ENCODE results near the gene RNF112. TPM values are rescaled to one million over a fixed set of nuclear protein-coding genes. Genes with fewer than 3 reads are reported as not detected.

Gene RNF112
- total RNA-seq, 1 experiment from 2014 or later, result 0.81 TPM

DNA sequence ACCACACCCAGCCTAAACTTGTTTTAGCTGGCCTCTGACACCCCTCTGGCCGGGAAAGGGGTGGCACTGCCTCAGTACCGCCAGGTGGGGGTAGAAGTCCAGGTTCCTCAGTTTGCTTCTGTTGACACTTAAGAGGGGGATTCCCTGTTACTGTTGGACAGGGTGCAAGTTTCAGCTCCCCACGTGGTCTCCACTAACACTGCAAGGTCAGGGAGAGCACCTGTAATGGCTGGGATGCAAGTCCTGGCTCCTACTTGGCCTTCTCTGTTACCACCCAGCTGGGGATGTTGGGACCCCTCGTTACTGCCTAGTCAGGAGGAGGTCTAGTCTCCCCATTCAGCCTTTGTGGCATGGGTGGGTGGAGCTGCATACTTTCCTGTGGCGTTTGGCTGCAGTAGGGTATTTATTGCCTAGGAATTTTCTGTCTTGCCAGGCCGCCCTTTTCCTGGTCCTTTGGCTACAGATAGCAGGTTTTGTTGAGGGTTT is 13.4 kb upstream of the RNF112 start:
- no peak overlapping the region for H2AK5ac ChIP-seq (ENCODE audit: insufficient read length, low read length)
- Mint-ChIP-seq H3K9me3 (no peaks in the 10 kb centered on the region; a peak in 1 of 5 replicates), H3K27me3 (ENCODE audit: low read depth) (no peaks in the 10 kb centered on the region; the same call in 1 of the 2 replicates), H3K27ac (no peak overlapping the region), H3K4me3 (no peak overlapping the region), H3K4me1 (peaks cover 14 to 25% of the 10 kb centered on the region in 2 experiments), H3K36me3 (ENCODE audit: insufficient read depth in 1 of 3, low read depth in 3 of 3) (peaks cover 0 to 5% (median 0%) of the 10 kb centered on the region in 3 experiments; a peak in 1 of 7 replicates)
- H2BK5ac ChIP-seq (ENCODE audit: insufficient read length, low read length), result no peak overlapping the region
- no peak overlapping the region for H3K23ac ChIP-seq (ENCODE audit: insufficient read length, low read depth, low read length)
- H2BK12ac ChIP-seq (ENCODE audit: insufficient read length, low read depth, low read length), result no peak overlapping the region
- no peak overlapping the region for H3K27ac ChIP-seq (ENCODE audit: insufficient read length, low read depth, low read length)
- H4K20me1 ChIP-seq (ENCODE audit: control insufficient read depth, insufficient read depth, insufficient read length), result no peaks in the 10 kb centered on the region
- no peaks in the 10 kb centered on the region for H3K27me3 ChIP-seq (ENCODE audit: insufficient read depth, low read length)
- no peaks in the 10 kb centered on the region for H3K23me2 ChIP-seq (ENCODE audit: insufficient read length, low read depth, low read length, poor library complexity, severe bottlenecking)
- H3K4ac ChIP-seq (ENCODE audit: low read depth, low read length), result no peak overlapping the region
- H2BK20ac ChIP-seq (ENCODE audit: low read depth, low read length, poor library complexity, severe bottlenecking), result no peak overlapping the region
- no peak overlapping the region for H2AFZ ChIP-seq (ENCODE audit: low read length)
- no peak overlapping the region for H4K5ac ChIP-seq (ENCODE audit: insufficient read length, low read depth, low read length)
- no peaks in the 10 kb centered on the region for H3K79me2 ChIP-seq (ENCODE audit: insufficient read depth, low read length)
- no CpG with 5 or more reads among the region's 6 CpGs for WGBS (ENCODE audit: extremely low coverage, insufficient read length, low lambda C conversion rate)
- H3K4me2 ChIP-seq (ENCODE audit: insufficient read depth, insufficient read length, low read length), result no peak overlapping the region
- no peak overlapping the region for H4K91ac ChIP-seq (ENCODE audit: insufficient read length, low read depth, low read length)
- no peak overlapping the region for H3K56ac ChIP-seq (ENCODE audit: insufficient read length, low read depth, low read length)
- no peak overlapping the region for H3K18ac ChIP-seq (ENCODE audit: insufficient read length, low read depth, low read length)
- H3K79me1 ChIP-seq (ENCODE audit: insufficient read depth, low read depth, low read length, poor library complexity, severe bottlenecking), result no peaks in the 10 kb centered on the region
- no peak overlapping the region for H3K14ac ChIP-seq (ENCODE audit: insufficient read depth, low read length)
- no peak overlapping the region for H3K9ac ChIP-seq (ENCODE audit: extremely low read depth, insufficient read length, low read length)
- TF ChIP-seq CTCF (conservative IDR thresholded peaks at IDR 0.05), result peak; percentile 76
- no peak overlapping the region for H2BK15ac ChIP-seq (ENCODE audit: low read depth, low read length)
- no peak overlapping the region for H2BK120ac ChIP-seq (ENCODE audit: low read depth, low read length, poor library complexity, severe bottlenecking)
- no peaks in the 10 kb centered on the region for H3K9me3 ChIP-seq (ENCODE audit: control insufficient read depth, low read depth, low read length)
- H3K4me1 ChIP-seq (ENCODE audit: insufficient read depth, low read length), result no peaks in the 10 kb centered on the region; the same call in 1 of the 2 replicates
- peak; percentile 85 for DNase-seq
- H3T11ph ChIP-seq (ENCODE audit: low read length), result no peak overlapping the region
- no peak overlapping the region for H4K8ac ChIP-seq (replicated peaks; ENCODE audit: insufficient read length, low read depth, low read length)

Measured in H9 (cell line).